ENCODE measurements around the gene HINFP. TPM values are rescaled to one million over a fixed set of nuclear protein-coding genes. Genes with fewer than 3 reads are reported as not detected.

The HINFP gene
- total and polyA plus RNA-seq, 9 of the 15 experiments (the other 6 are each of a cell fraction or from before 2014, with no cell fraction given): 13.8 to 34.1 (median 22.5) TPM

- TF ChIP-seq ZBTB11 (CRISPR knock-in tag; IDR thresholded peaks at IDR 0.05) (peak in 2 of 3 experiments; percentile 49 to 66; a peak in 3 of 6 replicates), POLR2B (IDR thresholded peaks at IDR 0.05; ENCODE audit: low read depth, partially characterized antibody) (peak; percentile 50), MYC (IDR thresholded peaks at IDR 0.05; ENCODE audit: low read depth, low read length) (peak; percentile 96), MYC (CRISPR knock-in tag; IDR thresholded peaks at IDR 0.05; ENCODE audit: borderline replicate concordance, low read depth) (no peak), RFX1 (IDR thresholded peaks at IDR 0.05) (peak; percentile 83), HDAC2 (IDR thresholded peaks at IDR 0.05) (peak; percentile 67; the same call in 1 of the 2 replicates), YY1 (IDR thresholded peaks at IDR 0.05; ENCODE audit: borderline replicate concordance in 1 of 3, control insufficient read depth in 1 of 3, extremely low read depth in 1 of 3, insufficient read depth in 3 of 3, insufficient read length in 1 of 3, insufficient replicate concordance in 2 of 3, low read depth in 1 of 3, low read length in 2 of 3) (peak in 1 of 3 experiments; percentile 7), VEZF1 (CRISPR knock-in tag; IDR thresholded peaks at IDR 0.05) (peak; percentile 47), CTBP1 (IDR thresholded peaks at IDR 0.05; ENCODE audit: borderline replicate concordance) (peak; percentile 97), TBL1XR1 (IDR thresholded peaks at IDR 0.05; ENCODE audit: low read length in 2 of 2) (peak in 1 of 2 experiments; percentile 52; a peak in 1 of 4 replicates), ATF3 (IDR thresholded peaks at IDR 0.05) (peak; percentile 21; the same call in 1 of the 2 replicates), ATF3 (CRISPR knock-in tag; conservative IDR thresholded peaks at IDR 0.05) (no peak), NRF1 (conservative IDR thresholded peaks at IDR 0.05 in 1 of 2, IDR thresholded peaks at IDR 0.05 in 1 of 2) (0 out of 4 replicates have a peak, but pooled peaks of 1 of the 2 experiments have one; percentile 24), ARID1B (IDR thresholded peaks at IDR 0.05) (peak; percentile 32; the same call in 1 of the 2 replicates), MAFK (IDR thresholded peaks at IDR 0.05; ENCODE audit: low read length) (0 out of 2 replicates have a peak, but pooled peaks have one; percentile 18)
- TF ChIP-seq, protein P1, sequence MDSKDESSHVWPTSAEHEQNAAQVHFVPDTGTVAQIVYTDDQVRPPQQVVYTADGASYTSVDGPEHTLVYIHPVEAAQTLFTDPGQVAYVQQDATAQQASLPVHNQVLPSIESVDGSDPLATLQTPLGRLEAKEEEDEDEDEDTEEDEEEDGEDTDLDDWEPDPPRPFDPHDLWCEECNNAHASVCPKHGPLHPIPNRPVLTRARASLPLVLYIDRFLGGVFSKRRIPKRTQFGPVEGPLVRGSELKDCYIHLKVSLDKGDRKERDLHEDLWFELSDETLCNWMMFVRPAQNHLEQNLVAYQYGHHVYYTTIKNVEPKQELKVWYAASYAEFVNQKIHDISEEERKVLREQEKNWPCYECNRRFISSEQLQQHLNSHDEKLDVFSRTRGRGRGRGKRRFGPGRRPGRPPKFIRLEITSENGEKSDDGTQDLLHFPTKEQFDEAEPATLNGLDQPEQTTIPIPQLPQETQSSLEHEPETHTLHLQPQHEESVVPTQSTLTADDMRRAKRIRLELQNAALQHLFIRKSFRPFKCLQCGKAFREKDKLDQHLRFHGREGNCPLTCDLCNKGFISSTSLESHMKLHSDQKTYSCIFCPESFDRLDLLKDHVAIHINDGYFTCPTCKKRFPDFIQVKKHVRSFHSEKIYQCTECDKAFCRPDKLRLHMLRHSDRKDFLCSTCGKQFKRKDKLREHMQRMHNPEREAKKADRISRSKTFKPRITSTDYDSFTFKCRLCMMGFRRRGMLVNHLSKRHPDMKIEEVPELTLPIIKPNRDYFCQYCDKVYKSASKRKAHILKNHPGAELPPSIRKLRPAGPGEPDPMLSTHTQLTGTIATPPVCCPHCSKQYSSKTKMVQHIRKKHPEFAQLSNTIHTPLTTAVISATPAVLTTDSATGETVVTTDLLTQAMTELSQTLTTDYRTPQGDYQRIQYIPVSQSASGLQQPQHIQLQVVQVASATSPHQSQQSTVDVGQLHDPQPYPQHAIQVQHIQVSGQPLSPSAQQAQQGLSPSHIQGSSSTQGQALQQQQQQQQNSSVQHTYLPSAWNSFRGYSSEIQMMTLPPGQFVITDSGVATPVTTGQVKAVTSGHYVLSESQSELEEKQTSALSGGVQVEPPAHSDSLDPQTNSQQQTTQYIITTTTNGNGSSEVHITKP (IDR thresholded peaks at IDR 0.05; ENCODE audit: partially characterized antibody): peak; percentile 32
Measured at GRCh38 chr11:119108146-119108856, 13.1 kb upstream of the HINFP start (continued).
